A549 treated with AZD9567 at 1 μM for 4 hours (cell line): ENCODE measurements around the gene CA5B. TPM values are rescaled to one million over a fixed set of nuclear protein-coding genes. Genes with fewer than 3 reads are reported as not detected.

Source experiments
- total RNA-seq: library from RNA; stranded (reverse); fragments of 200-300 nt; extraction: Qiagen RNA extraction; gene quantifications from 5 replicates; pipeline ENCODE4 v1.2.3, GENCODE V29; 2022; ENCODE audit not compliant: insufficient read depth

Gene CA5B
- total RNA-seq, result 2.1 to 3.6 TPM (median 3.0 TPM) in 5 replicates

GRCh38 chrX:15737959-15738902, at the start of gene CA5B:
Gene CA5B (plus strand): TSS chrX:15738270. CDS start chrX:15750024, 11,754 bp downstream.

GRCh38 chrX:15789979-15790768, 52.1 kb downstream of the CA5B start, which contains the start of gene ZRSR2:
Gene ZRSR2 (plus strand): TSS chrX:15790484. CDS start chrX:15790496, 12 bp downstream.

Other genes with a start within 250 kb of the CA5B start
- gene PIR, start 244.9 kb upstream of the CA5B start, total RNA-seq, result 47.3 to 54.7 TPM (median 51.1 TPM) in 5 replicates
- gene BMX, start 237.5 kb upstream of the CA5B start, total RNA-seq, result not detected in 5 replicates
- gene ACE2, start 137.3 kb upstream of the CA5B start, total RNA-seq, result not detected in 5 replicates
- gene CLTRN, start 73.5 kb upstream of the CA5B start, total RNA-seq, result 0.68 to 0.99 TPM (median 0.86 TPM) in 4 of 5 replicates, not detected in the other
- gene ZRSR2, start 52.2 kb downstream of the CA5B start, total RNA-seq, result 9.0 to 10.7 TPM (median 9.8 TPM) in 5 replicates
- 10.4 to 18.3 TPM (median 16.6 TPM) in 5 replicates for gene AP1S2, start 116.5 kb downstream of the CA5B start, total RNA-seq